ENCODE results near the gene ORMDL2. TPM values are rescaled to one million over a fixed set of nuclear protein-coding genes. Genes with fewer than 3 reads are reported as not detected.
"Not testable (repeated sequence)": the region's sequence is repeated elsewhere in the genome, so short reads cannot be mapped to it uniquely, and the experiment has no call there.

ORMDL2 gene
- total and polyA plus RNA-seq, 4 donors, result 22.4 to 98.1 (median 81.9) TPM

DNA sequence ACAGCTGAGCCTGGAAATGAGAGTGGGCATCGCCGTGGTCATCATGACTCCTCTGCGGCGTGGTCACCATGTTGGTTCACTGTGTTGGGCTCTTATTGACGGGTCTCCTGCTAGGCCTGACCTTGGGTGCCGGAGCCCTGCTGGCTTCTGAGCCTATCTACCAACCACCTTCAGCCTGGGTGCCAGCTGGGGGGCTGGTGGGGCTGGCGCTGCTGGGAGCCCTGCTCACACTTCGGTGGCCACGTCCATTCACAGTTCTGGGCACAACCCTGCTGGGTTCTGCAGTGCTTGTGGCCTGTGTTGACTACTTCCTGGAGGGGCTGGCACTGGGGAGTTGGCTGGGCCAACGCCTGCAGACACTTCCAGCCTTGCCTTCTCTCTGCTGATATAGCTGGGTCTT lies 15.2 kb downstream of the ORMDL2 start:
- peaks cover 0 to 25% (median 9%) of the 10 kb centered on the region in 5 donors for H3K4me1 ChIP-seq (ENCODE audit: control insufficient read depth in 5 of 5, insufficient read depth in 5 of 5, low read length in 5 of 5)
- no peak for ATAC-seq (ENCODE audit: insufficient read depth, low FRiP score)
- no peak for DNase-seq
- WGBS, 2 donors, result 95% methylated on average over 10 of the region's 10 CpGs
- no peak overlapping the region for H3K4me3 ChIP-seq
- H3K27ac ChIP-seq (ENCODE audit: low read depth in 1 of 2, low read length in 1 of 2), result no peak overlapping the region
- no peaks in the 10 kb centered on the region for H3K27me3 ChIP-seq (ENCODE audit: control insufficient read depth in 3 of 3, insufficient read depth in 3 of 3, low read length in 2 of 3)
- peaks cover 0 to 8% (median 2%) of the 10 kb centered on the region in 4 donors for H3K36me3 ChIP-seq (ENCODE audit: control insufficient read depth in 4 of 4, insufficient read depth in 4 of 4, low read length in 4 of 4)
- no peak for TF ChIP-seq CTCF (IDR thresholded peaks at IDR 0.05; ENCODE audit: control extremely low read depth, extremely low read depth)
- no peaks in the 10 kb centered on the region for H3K9me3 ChIP-seq (ENCODE audit: control insufficient read depth in 4 of 4, insufficient read depth in 3 of 4, low read length in 3 of 4)
- H3K9ac ChIP-seq (ENCODE audit: insufficient read depth in 1 of 2, low read length in 2 of 2), result no peak overlapping the region

GRCh38 chr12:55834400-55834799 lies 16.6 kb downstream of the ORMDL2 start:
- not testable (repeated sequence) for H3K36me3 ChIP-seq (ENCODE audit: control insufficient read depth in 4 of 4, insufficient read depth in 4 of 4, low read length in 4 of 4); DNase-seq; H3K27me3 ChIP-seq (ENCODE audit: control insufficient read depth in 3 of 3, insufficient read depth in 3 of 3, low read length in 2 of 3); H3K9me3 ChIP-seq (ENCODE audit: control insufficient read depth in 4 of 4, insufficient read depth in 3 of 4, low read length in 3 of 4); H3K4me3 ChIP-seq; H3K27ac ChIP-seq (ENCODE audit: low read depth in 1 of 2, low read length in 1 of 2); ATAC-seq (ENCODE audit: insufficient read depth, low FRiP score); H3K9ac ChIP-seq (ENCODE audit: insufficient read depth in 1 of 2, low read length in 2 of 2)
- H3K4me1 ChIP-seq (ENCODE audit: control insufficient read depth in 5 of 5, insufficient read depth in 5 of 5, low read length in 5 of 5), result peaks cover 0 to 16% (median 5%) of the 10 kb centered on the region in 5 donors
- WGBS, 2 donors, result 82 to 94% methylated on average over 6 of the region's 6 CpGs

DNA sequence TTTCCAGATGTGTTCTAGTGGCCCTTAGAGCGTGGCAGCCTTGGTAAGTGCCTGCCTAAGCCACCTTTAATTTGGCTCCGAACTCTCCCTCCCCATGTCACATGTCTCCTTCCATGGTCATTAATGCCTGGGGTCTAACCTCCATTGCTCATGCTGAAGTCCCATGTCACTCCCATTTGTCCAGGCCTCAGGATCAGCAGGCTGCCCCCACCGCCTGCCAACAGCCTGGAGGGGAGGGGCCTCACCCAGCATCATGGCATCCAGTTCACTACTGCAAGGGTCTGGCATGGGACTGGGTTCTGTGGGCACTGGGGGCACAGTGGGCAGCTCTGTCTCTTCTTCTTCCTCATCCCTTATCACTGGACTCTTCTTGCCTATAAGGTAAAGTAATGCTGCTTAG lies 20.5 kb downstream of the ORMDL2 start:
- ATAC-seq (ENCODE audit: insufficient read depth, low FRiP score) (no peak), DNase-seq (no peak)
- no peak for TF ChIP-seq CTCF (IDR thresholded peaks at IDR 0.05; ENCODE audit: control extremely low read depth, extremely low read depth)
- H3K27ac ChIP-seq (ENCODE audit: low read depth in 1 of 2, low read length in 1 of 2), result no peak overlapping the region
- H3K36me3 ChIP-seq (ENCODE audit: control insufficient read depth in 4 of 4, insufficient read depth in 4 of 4, low read length in 4 of 4), result peaks cover 0 to 10% (median 2%) of the 10 kb centered on the region in 4 donors
- H3K4me3 ChIP-seq, result no peak overlapping the region
- WGBS, 2 donors, result 94 to 96% methylated on average over 3 of the region's 3 CpGs
- no peaks in the 10 kb centered on the region for H3K27me3 ChIP-seq (ENCODE audit: control insufficient read depth in 3 of 3, insufficient read depth in 3 of 3, low read length in 2 of 3)
- peaks cover 0 to 13% (median 0%) of the 10 kb centered on the region in 5 donors for H3K4me1 ChIP-seq (ENCODE audit: control insufficient read depth in 5 of 5, insufficient read depth in 5 of 5, low read length in 5 of 5)
- H3K9ac ChIP-seq (ENCODE audit: insufficient read depth in 1 of 2, low read length in 2 of 2), result no peak overlapping the region
- no peaks in the 10 kb centered on the region for H3K9me3 ChIP-seq (ENCODE audit: control insufficient read depth in 4 of 4, insufficient read depth in 3 of 4, low read length in 3 of 4)

GRCh38 chr12:55839345-55840140 lies 21.7 kb downstream of the ORMDL2 start:
- no peak for DNase-seq
- H3K27me3 ChIP-seq (ENCODE audit: control insufficient read depth in 3 of 3, insufficient read depth in 3 of 3, low read length in 2 of 3), result no peaks in the 10 kb centered on the region
- H3K27ac ChIP-seq (ENCODE audit: low read depth in 1 of 2, low read length in 1 of 2), result no peak overlapping the region
- ATAC-seq (ENCODE audit: insufficient read depth, low FRiP score), result no peak
- no peak overlapping the region for H3K9ac ChIP-seq (ENCODE audit: insufficient read depth in 1 of 2, low read length in 2 of 2)
- 83 to 87% methylated on average over 11 of the region's 11 CpGs for WGBS, 2 donors
- H3K9me3 ChIP-seq (ENCODE audit: control insufficient read depth in 4 of 4, insufficient read depth in 3 of 4, low read length in 3 of 4), result no peaks in the 10 kb centered on the region
- TF ChIP-seq CTCF (IDR thresholded peaks at IDR 0.05; ENCODE audit: control extremely low read depth, extremely low read depth), result no peak
- H3K4me1 ChIP-seq (ENCODE audit: control insufficient read depth in 5 of 5, insufficient read depth in 5 of 5, low read length in 5 of 5), result peaks cover 0 to 13% (median 0%) of the 10 kb centered on the region in 5 donors
- H3K4me3 ChIP-seq, result no peak overlapping the region
- H3K36me3 ChIP-seq (ENCODE audit: control insufficient read depth in 4 of 4, insufficient read depth in 4 of 4, low read length in 4 of 4), result peaks cover 0 to 10% (median 2%) of the 10 kb centered on the region in 4 donors
